Ramos (cell line): ENCODE measurements around the gene ZFYVE21.
"Not testable (repeated sequence)": the region's sequence is repeated elsewhere in the genome, so short reads cannot be mapped to it uniquely, and the experiment has no call there.

Source experiments
- in situ Hi-C: fragments of 300-500 bp; cut with MboI; formaldehyde crosslinking; loops from one replicate; pipeline ENCODE4 v1.14.3; 2022; ENCODE audit warnings: low sequenced_read_pairs; ENCODE audit not compliant: unreplicated experiment

ZFYVE21 gene

GRCh38 chr14:103748534-103748857 is 32.9 kb downstream of the ZFYVE21 start:
- in situ Hi-C loops: no loop called here

GRCh38 chr14:103749452-103749851 is 33.8 kb downstream of the ZFYVE21 start:
- in situ Hi-C loops: no loop called here

GRCh38 chr14:103749860-103750259 is 34.2 kb downstream of the ZFYVE21 start:
- in situ Hi-C loops: no loop called here

- in situ Hi-C loops: no loop called here
These were observed 38.2 kb downstream of the ZFYVE21 start for GRCh38 chr14:103753774-103754173.

GRCh38 chr14:103755060-103755459 is 39.5 kb downstream of the ZFYVE21 start:
- in situ Hi-C loops: no loop called here

- in situ Hi-C loops: no loop called here
These were observed 42.6 kb downstream of the ZFYVE21 start for GRCh38 chr14:103758059-103758776.

- in situ Hi-C loops: no loop called here
These were observed 46.4 kb downstream of the ZFYVE21 start for GRCh38 chr14:103762036-103762435.

- in situ Hi-C loops: no loop called here
These were observed 46.9 kb downstream of the ZFYVE21 start for GRCh38 chr14:103762541-103762940.

GRCh38 chr14:103763730-103764488 is 48.3 kb downstream of the ZFYVE21 start:
- in situ Hi-C loops: no loop called here

- in situ Hi-C loops: no loop called here
These were observed 49.9 kb downstream of the ZFYVE21 start for GRCh38 chr14:103765526-103765925.

- in situ Hi-C loops: no loop called here
These were observed 51.8 kb downstream of the ZFYVE21 start for GRCh38 chr14:103767336-103767894.

GRCh38 chr14:103770500-103770899 is 54.9 kb downstream of the ZFYVE21 start:
- in situ Hi-C loops: no loop called here

GRCh38 chr14:103770902-103771301 is 55.3 kb downstream of the ZFYVE21 start:
- in situ Hi-C loops: no loop called here

GRCh38 chr14:103772078-103772712 is 56.6 kb downstream of the ZFYVE21 start:
- in situ Hi-C loops: no loop called here

GRCh38 chr14:103773521-103773920 is 57.9 kb downstream of the ZFYVE21 start:
- in situ Hi-C loops: no loop called here

GRCh38 chr14:103775506-103775905 is 59.9 kb downstream of the ZFYVE21 start:
- in situ Hi-C loops: no loop called here

- in situ Hi-C loops: not testable (repeated sequence)
These were observed 60.7 kb downstream of the ZFYVE21 start for GRCh38 chr14:103776319-103776718.

- in situ Hi-C loops: no loop called here
These were observed 66.8 kb downstream of the ZFYVE21 start for GRCh38 chr14:103782376-103782775.
